HG02938 (cell line): ENCODE data around the gene GPR132.
"Not testable (repeated sequence)": the region's sequence is repeated elsewhere in the genome, so short reads cannot be mapped to it uniquely, and the experiment has no call there.

ENCODE experiments used
- ATAC-seq: cut with Tn5 transposase; IDR thresholded peaks from one replicate; pipeline ENCODE4 v1.9.1; 2021; ENCODE audit warnings: mild to moderate bottlenecking, moderate library complexity; ENCODE audit not compliant: unreplicated experiment

The GPR132 gene, protein sequence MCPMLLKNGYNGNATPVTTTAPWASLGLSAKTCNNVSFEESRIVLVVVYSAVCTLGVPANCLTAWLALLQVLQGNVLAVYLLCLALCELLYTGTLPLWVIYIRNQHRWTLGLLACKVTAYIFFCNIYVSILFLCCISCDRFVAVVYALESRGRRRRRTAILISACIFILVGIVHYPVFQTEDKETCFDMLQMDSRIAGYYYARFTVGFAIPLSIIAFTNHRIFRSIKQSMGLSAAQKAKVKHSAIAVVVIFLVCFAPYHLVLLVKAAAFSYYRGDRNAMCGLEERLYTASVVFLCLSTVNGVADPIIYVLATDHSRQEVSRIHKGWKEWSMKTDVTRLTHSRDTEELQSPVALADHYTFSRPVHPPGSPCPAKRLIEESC

GRCh38 chr14:105065280-105066228 is at the start of gene GPR132:
Gene GPR132 (minus strand): TSS chr14:105065430. CDS start chr14:105055420, 10,010 bp downstream.
- peak; percentile 42 for ATAC-seq

GRCh38 chr14:105109243-105109642 is 44.0 kb upstream of the GPR132 start:
- ATAC-seq = not testable (repeated sequence)

GRCh38 chr14:105108516-105108864 is 43.3 kb upstream of the GPR132 start:
- no peak for ATAC-seq

DNA sequence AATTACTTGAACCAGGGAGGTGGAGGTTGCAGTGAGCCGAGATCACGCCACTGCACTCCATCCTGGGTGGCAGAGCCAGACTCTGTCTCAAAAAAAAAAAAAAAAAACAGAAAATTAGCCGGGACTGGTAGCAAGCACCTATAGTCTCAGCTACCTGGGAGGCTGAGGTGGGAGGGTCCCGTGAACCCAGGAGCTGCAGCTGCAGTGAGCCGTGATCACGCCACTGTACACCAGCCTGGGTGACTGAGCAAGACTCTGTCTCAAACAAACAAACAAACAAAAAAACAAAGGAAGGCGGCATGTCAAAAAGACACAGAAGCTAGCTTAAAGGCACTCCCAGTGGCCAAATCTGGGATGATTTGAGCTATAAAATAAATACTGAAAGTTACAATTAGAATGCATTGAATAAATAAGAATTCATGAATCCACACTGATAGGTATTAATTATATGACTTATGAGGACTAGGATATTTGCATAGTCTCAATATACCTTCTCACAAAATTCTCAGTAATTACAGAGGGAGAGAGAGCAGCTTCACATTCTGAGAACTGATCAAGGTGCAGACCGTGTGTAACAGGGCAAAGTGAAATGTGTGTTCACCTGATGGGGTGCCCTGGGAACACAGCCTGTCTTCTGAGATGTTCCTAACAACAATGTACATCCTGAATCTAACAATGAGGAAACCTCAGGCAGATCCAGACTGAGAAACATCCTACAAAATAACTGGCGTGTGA is 42.7 kb upstream of the GPR132 start:
- ATAC-seq = no peak

DNA sequence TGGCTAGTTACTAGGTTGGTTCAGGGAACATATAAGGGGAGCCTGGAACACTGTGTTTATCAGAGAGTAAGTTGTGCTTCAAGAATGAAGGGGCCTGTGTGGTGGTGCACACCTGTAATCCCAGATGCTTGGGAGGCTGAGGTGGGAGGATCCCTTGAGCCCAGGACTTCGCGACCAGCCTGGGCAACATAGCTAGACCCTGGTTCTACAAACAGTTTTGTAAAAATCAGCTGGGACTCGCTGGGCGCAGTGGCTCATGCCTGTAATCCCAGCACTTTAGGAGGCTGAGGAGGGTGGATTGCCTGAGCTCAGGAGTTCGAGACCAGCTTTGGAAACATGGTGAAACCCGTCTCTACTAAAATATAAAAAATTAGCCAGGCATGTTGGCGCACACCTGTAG is 42.1 kb upstream of the GPR132 start:
- ATAC-seq = no peak

GRCh38 chr14:105105158-105105557 is 39.9 kb upstream of the GPR132 start:
- ATAC-seq = no peak

DNA sequence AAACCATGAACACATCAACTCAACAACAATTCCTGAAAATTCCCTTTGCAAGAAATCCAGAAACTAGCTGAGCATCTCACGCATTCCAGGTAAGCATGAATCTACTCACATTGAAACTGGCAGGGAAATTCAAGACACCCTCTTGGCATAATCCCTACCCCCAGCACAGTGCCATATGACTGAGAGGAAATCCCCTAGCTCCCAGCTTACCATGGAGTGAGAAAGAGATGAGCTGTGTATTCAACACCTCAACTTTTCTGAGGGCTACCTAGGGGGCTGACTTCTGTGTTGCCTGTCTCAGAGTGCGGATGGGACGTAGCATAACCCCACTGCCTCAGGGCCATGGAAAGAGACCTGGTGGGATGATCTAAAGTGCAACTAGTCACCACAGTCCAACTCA is 37.7 kb upstream of the GPR132 start:
- no peak for ATAC-seq

GRCh38 chr14:105102361-105102870 is 37.2 kb upstream of the GPR132 start:
- ATAC-seq = no peak

- ATAC-seq = no peak
Observed at GRCh38 chr14:105100910-105101309, 35.7 kb upstream of the GPR132 start.

GRCh38 chr14:105099778-105100177 is 34.5 kb upstream of the GPR132 start:
- no peak for ATAC-seq

DNA sequence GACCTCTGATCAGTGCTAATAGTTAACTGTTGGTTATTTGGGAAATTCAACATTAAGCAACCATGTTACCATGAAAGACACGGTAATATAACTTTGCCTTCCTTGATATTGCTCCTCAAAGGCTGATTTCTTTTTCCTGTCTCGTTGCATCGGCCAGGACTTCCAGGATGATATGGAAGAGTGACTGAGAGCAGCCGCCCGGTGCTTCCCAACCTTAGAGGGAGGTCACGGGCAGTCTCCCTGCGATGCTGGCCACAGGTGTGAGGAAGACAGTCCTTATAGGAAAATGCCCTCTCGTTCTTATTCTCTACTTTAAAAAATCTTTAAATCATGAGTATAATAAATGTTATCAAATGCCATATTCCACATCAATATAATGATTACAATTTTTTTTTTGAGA is 33.1 kb upstream of the GPR132 start:
- ATAC-seq = no peak

GRCh38 chr14:105097794-105098127 is 32.5 kb upstream of the GPR132 start:
- no peak for ATAC-seq

DNA sequence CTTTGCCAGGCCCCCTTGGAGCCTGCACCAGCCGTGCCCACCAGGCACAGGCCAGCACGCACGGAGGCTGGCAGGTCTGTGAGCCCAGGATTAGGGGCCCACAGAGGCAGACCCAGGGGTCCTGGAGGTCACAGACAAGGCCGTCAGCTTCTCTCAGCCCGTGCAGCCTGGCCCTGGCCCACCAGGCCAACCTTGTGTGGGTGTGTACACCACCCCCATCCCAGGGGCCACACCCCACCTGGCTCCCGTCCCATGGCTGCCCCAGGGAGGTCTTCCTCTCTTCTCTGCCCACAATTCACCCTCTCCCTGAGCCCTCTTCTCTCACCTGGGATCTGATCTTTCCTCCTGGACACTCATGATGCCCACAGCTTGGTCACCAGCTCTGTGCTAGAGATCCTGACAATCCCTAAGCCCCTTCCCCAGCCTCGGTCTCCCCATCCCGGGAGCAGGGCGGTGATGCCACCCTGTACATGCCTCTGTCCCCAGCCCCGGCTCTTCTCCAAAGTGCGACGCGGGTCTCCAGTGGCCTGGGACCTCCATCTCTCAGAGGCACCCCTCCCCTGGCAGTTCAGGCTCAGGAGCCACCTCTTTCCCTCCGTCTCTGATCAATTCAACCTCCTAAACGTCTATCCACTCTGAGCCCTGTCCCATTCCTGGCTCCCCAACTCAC is 31.1 kb upstream of the GPR132 start:
- no peak for ATAC-seq

GRCh38 chr14:105095236-105095805 is 30.1 kb upstream of the GPR132 start:
- ATAC-seq = no peak

DNA sequence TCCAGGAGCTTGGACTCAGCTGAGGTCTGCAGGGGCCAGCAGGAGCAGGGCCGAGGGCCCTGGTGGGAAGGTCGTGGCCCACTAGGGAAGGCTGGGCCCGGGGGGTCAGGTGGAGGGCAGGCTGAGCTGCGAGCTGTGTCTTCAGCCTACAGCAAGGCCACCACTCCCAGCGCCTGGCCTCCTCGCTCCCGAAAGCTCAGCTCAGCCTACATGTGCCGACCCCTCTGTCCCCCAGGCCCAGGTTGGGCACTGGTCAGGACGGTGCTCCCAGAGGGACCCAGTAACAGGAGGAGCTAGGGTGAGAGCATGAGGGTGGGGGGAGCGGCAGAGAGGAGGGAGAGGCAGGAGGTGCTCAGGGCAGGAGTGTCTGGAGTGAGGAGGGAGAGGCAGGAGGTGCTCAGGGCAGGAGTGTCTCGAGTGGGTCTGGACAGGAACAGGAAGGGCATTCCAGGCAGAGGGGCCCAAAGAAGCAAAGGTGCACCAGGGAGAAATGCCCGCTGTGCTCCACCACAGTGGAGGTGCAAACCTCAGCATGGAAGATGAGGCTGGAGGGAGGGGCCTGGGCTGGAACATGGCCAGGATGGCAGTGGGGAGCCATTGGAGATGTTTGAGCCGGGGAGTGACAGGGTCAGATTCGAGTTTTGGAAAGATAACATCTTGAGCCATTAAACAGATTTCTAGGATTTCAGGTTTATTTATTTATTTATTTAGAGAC is 29.1 kb upstream of the GPR132 start:
- no peak for ATAC-seq

GRCh38 chr14:105093431-105094192 is 28.4 kb upstream of the GPR132 start:
- no peak for ATAC-seq

GRCh38 chr14:105093038-105093430 is 27.8 kb upstream of the GPR132 start:
- ATAC-seq = no peak

DNA sequence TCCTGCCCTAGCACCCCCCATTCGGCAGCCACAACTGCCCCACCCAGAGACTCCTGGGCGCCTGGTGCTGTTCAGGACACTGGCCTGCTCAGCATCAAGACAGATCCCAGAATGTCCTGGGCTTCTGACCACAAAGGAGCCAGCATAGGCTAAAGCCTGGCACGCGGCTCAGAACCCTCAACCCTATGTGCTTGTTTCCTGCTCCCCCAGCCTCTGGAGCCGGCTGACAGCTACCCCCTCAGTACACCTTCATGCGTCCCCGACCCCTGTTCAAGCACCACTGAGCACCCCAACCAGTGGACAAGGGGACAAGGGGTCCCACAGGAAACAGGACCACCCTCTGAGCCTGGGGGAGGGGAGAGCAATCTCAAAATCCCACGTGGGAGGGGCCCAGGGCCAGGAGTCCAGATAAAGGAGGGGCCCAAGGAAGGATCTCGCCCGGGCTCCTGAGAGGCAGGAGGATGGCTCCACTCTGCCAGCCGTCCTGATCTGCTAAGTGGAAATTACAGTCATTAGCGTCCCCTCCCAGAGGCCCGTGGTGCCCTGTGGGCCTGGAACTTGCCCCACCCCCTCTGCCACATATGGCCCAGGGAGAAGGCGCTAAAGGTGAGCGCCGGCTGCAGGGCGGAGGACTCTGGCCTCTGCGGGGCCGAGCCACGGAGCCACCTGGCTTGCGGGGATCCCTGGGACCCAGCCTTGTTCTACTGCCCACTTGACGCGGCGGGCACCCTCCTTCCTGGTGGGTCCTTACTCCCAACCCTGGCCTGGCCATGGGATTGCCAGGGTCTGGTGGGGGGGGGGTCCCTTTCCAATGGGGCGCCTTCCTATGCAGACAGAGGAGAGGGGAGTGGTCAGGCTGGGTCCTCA is 27.2 kb upstream of the GPR132 start:
- no peak for ATAC-seq
